Measurements from ENCODE around the gene TAS1R1. TPM values are rescaled to one million over a fixed set of nuclear protein-coding genes. Genes with fewer than 3 reads are reported as not detected.

TAS1R1 gene
- total RNA-seq, 1 donor from 2014 or later, result not detected

GRCh38 chr1:6523566-6523965, 31.5 kb upstream of the TAS1R1 start:
- H3K9me3 ChIP-seq (replicated peaks), result no peaks in the 10 kb centered on the region
- H3K4me1 ChIP-seq, result peaks cover 17% of the 10 kb centered on the region
- TF ChIP-seq, protein P1, sequence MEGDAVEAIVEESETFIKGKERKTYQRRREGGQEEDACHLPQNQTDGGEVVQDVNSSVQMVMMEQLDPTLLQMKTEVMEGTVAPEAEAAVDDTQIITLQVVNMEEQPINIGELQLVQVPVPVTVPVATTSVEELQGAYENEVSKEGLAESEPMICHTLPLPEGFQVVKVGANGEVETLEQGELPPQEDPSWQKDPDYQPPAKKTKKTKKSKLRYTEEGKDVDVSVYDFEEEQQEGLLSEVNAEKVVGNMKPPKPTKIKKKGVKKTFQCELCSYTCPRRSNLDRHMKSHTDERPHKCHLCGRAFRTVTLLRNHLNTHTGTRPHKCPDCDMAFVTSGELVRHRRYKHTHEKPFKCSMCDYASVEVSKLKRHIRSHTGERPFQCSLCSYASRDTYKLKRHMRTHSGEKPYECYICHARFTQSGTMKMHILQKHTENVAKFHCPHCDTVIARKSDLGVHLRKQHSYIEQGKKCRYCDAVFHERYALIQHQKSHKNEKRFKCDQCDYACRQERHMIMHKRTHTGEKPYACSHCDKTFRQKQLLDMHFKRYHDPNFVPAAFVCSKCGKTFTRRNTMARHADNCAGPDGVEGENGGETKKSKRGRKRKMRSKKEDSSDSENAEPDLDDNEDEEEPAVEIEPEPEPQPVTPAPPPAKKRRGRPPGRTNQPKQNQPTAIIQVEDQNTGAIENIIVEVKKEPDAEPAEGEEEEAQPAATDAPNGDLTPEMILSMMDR (IDR thresholded peaks at IDR 0.05; ENCODE audit: borderline replicate concordance), result peak; percentile 67
- no peaks in the 10 kb centered on the region for H3K27me3 ChIP-seq (ENCODE audit: low read depth)
- intact Hi-C loops (cut with micrococcal nuclease), result loop anchor here (10.0 kb wide), 1 partner anchor 49 kb away; no protein-coding TSS in a partner anchor
- peak overlapping the region; percentile 33 for H3K27ac ChIP-seq (replicated peaks)
- no peak overlapping the region for H3K4me3 ChIP-seq
- DNase-seq, result no peak
- H3K36me3 ChIP-seq, result peaks cover 38% of the 10 kb centered on the region

GRCh38 chr1:6526316-6526715, 28.8 kb upstream of the TAS1R1 start:
- Histone ChIP-seq H3K36me3 (peaks cover 64% of the 10 kb centered on the region), H3K27ac (replicated peaks) (no peak overlapping the region), H3K4me3 (no peak overlapping the region), H3K4me1 (peaks cover 4% of the 10 kb centered on the region), H3K27me3 (ENCODE audit: low read depth) (no peaks in the 10 kb centered on the region), H3K9me3 (replicated peaks) (no peaks in the 10 kb centered on the region)
- TF ChIP-seq, protein P1 (IDR thresholded peaks at IDR 0.05; ENCODE audit: borderline replicate concordance), result no peak
- no peak for DNase-seq
- intact Hi-C loops (cut with micrococcal nuclease), result loop anchor here (10.0 kb wide), 1 partner anchor 52 kb away; no protein-coding TSS in a partner anchor

DNA sequence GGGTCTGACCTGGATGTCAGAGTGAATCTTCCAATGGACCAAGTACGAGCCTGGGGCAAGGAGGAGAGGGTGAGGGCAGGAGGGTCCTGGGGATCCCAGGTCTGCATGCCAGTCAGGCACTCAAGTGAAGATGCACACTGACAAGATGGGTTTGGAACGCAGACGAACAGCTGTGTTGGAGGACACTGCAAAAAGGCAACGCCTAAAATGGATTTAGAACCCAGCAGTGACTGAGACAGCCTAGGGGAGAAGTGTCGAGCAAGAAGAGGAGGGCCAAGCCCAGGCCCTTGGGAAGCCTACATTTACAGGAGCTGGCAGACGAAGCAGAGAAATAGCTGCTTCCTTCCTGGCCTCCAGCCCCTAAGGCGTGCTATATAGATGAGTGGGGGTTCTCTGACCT, 26.6 kb upstream of the TAS1R1 start:
- TF ChIP-seq, protein P1 (IDR thresholded peaks at IDR 0.05; ENCODE audit: borderline replicate concordance), result no peak
- no peak overlapping the region for H3K27ac ChIP-seq (replicated peaks)
- no peak overlapping the region for H3K4me3 ChIP-seq
- H3K9me3 ChIP-seq (replicated peaks), result no peaks in the 10 kb centered on the region
- H3K27me3 ChIP-seq (ENCODE audit: low read depth), result no peaks in the 10 kb centered on the region
- H3K36me3 ChIP-seq, result peaks cover 86% of the 10 kb centered on the region
- DNase-seq, result no peak
- peaks cover 4% of the 10 kb centered on the region for H3K4me1 ChIP-seq
- intact Hi-C loops (cut with micrococcal nuclease), result loop anchor here (10.0 kb wide), 1 partner anchor 54 kb away; no protein-coding TSS in a partner anchor

GRCh38 chr1:6530504-6531160, 24.5 kb upstream of the TAS1R1 start:
- Histone ChIP-seq H3K36me3 (peaks cover 92% of the 10 kb centered on the region), H3K9me3 (replicated peaks) (no peaks in the 10 kb centered on the region), H3K27ac (replicated peaks) (no peak overlapping the region), H3K4me1 (no peaks in the 10 kb centered on the region), H3K27me3 (ENCODE audit: low read depth) (no peaks in the 10 kb centered on the region), H3K4me3 (no peak overlapping the region)
- TF ChIP-seq, protein P1 (IDR thresholded peaks at IDR 0.05; ENCODE audit: borderline replicate concordance), result no peak
- DNase-seq, result no peak
- intact Hi-C loops (cut with micrococcal nuclease), result no loop called here

GRCh38 chr1:6531996-6532395, 23.1 kb upstream of the TAS1R1 start:
- DNase-seq, result no peak
- TF ChIP-seq, protein P1 (IDR thresholded peaks at IDR 0.05; ENCODE audit: borderline replicate concordance), result no peak
- Histone ChIP-seq H3K27me3 (ENCODE audit: low read depth) (no peaks in the 10 kb centered on the region), H3K4me1 (no peaks in the 10 kb centered on the region), H3K36me3 (peaks cover 89% of the 10 kb centered on the region), H3K27ac (replicated peaks) (no peak overlapping the region), H3K9me3 (replicated peaks) (no peaks in the 10 kb centered on the region), H3K4me3 (no peak overlapping the region)
- intact Hi-C loops (cut with micrococcal nuclease), result no loop called here
